Neutrophil (primary cell): ENCODE measurements around the gene NTNG1.

Source experiments
- H3K27ac ChIP-seq: fragments of 200-600 bp; sonication (generic); 2 replicates; pipeline ENCODE4 v1.5.1; 2016; ENCODE audit warnings: mild to moderate bottlenecking, moderate library complexity
- H3K27me3 ChIP-seq: fragments of 200-600 bp; sonication (generic); 2 replicates; pipeline ENCODE4 v1.6.0; 2016; ENCODE audit warnings: mild to moderate bottlenecking
- H3K36me3 ChIP-seq: fragments of 200-600 bp; sonication (generic); 2 replicates; pipeline ENCODE4 v1.5.1; 2017
- H3K4me1 ChIP-seq, 2 experiments: fragments of 200-600 bp in 1 of 2; sonication (generic) in 1 of 2; 1 replicate in 1 of 2; 2 replicates in 1 of 2; pipeline versions ENCODE4 v1.5.1 to v1.6.1; 2013 to 2016; ENCODE audit warnings: low read depth in 1 of 2, low read length in 1 of 2, mild to moderate bottlenecking in 1 of 2, moderate library complexity in 1 of 2; ENCODE audit not compliant: control insufficient read depth in 1 of 2, insufficient read depth in 1 of 2
- H3K4me3 ChIP-seq, 2 experiments: fragments of 200-600 bp in 1 of 2; sonication (generic) in 1 of 2; 1 replicate in 1 of 2; 2 replicates in 1 of 2; pipeline ENCODE4 v1.5.1; 2013 to 2016; ENCODE audit warnings: low read depth in 1 of 2, low read length in 1 of 2, mild to moderate bottlenecking in 1 of 2, moderate library complexity in 1 of 2
- H3K9me3 ChIP-seq: fragments of 200-600 bp; sonication (generic); 2 replicates; pipeline ENCODE4 v1.5.1; 2016
- CTCF ChIP-seq: fragments of 200-600 bp; sonication (generic); IDR thresholded peaks from 2 replicates; pipeline ENCODE4 v1.5.1; 2016; ENCODE audit warnings: antibody characterized with exemption

Gene NTNG1

GRCh38 chr1:107274227-107274626, 133.4 kb downstream of the NTNG1 start:
- no peak overlapping the region for H3K4me3 ChIP-seq
- no peaks in the 10 kb centered on the region for H3K9me3 ChIP-seq
- no peak overlapping the region for H3K27ac ChIP-seq
- no peaks in the 10 kb centered on the region for H3K27me3 ChIP-seq
- no peak for TF ChIP-seq CTCF
- no peaks in the 10 kb centered on the region for H3K4me1 ChIP-seq
- no peaks in the 10 kb centered on the region for H3K36me3 ChIP-seq

- Histone ChIP-seq H3K4me3 (no peak overlapping the region), H3K27ac (no peak overlapping the region), H3K27me3 (no peaks in the 10 kb centered on the region), H3K36me3 (no peaks in the 10 kb centered on the region), H3K4me1 (no peaks in the 10 kb centered on the region), H3K9me3 (no peaks in the 10 kb centered on the region)
- no peak for TF ChIP-seq CTCF
Observed at GRCh38 chr1:107276247-107276646, 135.4 kb downstream of the NTNG1 start.

GRCh38 chr1:107277022-107277421, 136.2 kb downstream of the NTNG1 start:
- no peaks in the 10 kb centered on the region for H3K4me1 ChIP-seq
- TF ChIP-seq CTCF, result no peak

GRCh38 chr1:107286125-107286524, 145.3 kb downstream of the NTNG1 start:
- no peaks in the 10 kb centered on the region for H3K9me3 ChIP-seq
- H3K4me1 ChIP-seq, result no peaks in the 10 kb centered on the region
- no peak overlapping the region for H3K27ac ChIP-seq
- H3K4me3 ChIP-seq, result no peak overlapping the region
- H3K36me3 ChIP-seq, result no peaks in the 10 kb centered on the region
- H3K27me3 ChIP-seq, result no peaks in the 10 kb centered on the region
- no peak for TF ChIP-seq CTCF

More at GRCh38 chr1:107277022-107277421, 136.2 kb downstream of the NTNG1 start:
- no peak overlapping the region for H3K4me3 ChIP-seq
- H3K36me3 ChIP-seq, result no peaks in the 10 kb centered on the region
- no peaks in the 10 kb centered on the region for H3K9me3 ChIP-seq
- no peaks in the 10 kb centered on the region for H3K27me3 ChIP-seq
- no peak overlapping the region for H3K27ac ChIP-seq

GRCh38 chr1:107291987-107292386, 151.1 kb downstream of the NTNG1 start:
- Histone ChIP-seq H3K27ac (no peak overlapping the region), H3K9me3 (no peaks in the 10 kb centered on the region), H3K36me3 (no peaks in the 10 kb centered on the region), H3K27me3 (no peaks in the 10 kb centered on the region), H3K4me1 (no peaks in the 10 kb centered on the region), H3K4me3 (no peak overlapping the region)
- TF ChIP-seq CTCF, result no peak
